HG03520 (cell line): Measurements from ENCODE around the gene KCNH5.

Source experiments
- ATAC-seq: cut with Tn5 transposase; IDR thresholded peaks from one replicate; pipeline ENCODE4 v1.9.1; 2021; ENCODE audit warnings: mild to moderate bottlenecking, moderate library complexity; ENCODE audit not compliant: unreplicated experiment

Gene KCNH5

DNA sequence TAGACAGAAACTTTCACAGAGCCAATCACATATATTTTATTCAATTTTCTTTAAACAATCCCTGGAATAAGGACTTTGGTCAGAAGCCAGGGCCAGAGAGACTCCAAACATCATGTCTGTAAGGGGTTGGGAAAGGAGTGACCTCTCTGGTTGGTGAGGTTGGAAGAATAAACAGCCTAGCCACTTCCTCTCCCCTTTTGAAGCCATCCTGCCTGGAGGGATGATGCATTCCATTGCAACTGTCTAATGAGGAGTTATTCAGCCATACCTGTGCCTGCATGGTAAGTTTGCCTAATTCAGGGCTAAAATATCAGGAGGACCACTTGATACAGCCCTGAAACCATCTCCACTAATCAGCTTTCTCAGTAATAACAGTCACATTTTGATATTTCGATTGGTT is 299.8 kb downstream of the KCNH5 start:
- no peak for ATAC-seq

DNA sequence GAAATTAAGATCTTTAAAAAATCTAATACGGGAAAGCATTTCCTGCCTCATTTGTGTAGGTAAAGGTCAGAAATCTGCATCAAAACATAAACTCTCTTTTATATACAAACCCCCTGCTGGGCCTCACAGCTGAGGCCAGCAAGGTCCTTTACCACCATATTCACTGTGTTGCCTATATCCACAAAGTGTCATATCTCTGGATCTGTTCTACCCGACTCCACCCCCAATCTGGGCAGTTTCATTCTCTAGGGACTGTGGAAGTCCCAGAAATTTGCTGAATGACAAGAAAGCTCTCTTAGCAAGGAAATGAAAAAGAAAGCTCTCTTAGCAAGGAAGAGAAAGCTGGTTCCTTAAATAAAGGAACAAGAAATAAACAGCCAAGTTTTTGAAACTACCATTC is 301.7 kb downstream of the KCNH5 start:
- ATAC-seq, result no peak

DNA sequence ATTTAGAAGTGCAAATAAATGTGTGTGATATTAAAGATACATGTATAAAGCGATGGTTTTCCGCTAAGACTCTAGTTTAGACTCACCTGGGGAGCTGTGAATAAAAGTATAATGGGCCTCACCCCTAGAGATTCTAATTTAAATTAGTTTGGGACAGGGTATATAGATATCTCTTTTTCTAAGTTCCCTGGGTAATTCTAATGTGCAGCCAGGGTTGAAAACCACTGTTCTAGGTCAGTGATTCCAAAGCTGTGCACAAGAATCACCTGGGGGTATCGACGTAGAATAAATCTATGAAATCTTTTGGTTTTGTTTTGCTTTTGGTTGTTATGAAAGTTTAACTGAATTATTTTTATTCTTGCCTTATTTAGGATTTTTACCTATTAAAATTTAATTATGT is 302.1 kb downstream of the KCNH5 start:
- ATAC-seq, result no peak

DNA sequence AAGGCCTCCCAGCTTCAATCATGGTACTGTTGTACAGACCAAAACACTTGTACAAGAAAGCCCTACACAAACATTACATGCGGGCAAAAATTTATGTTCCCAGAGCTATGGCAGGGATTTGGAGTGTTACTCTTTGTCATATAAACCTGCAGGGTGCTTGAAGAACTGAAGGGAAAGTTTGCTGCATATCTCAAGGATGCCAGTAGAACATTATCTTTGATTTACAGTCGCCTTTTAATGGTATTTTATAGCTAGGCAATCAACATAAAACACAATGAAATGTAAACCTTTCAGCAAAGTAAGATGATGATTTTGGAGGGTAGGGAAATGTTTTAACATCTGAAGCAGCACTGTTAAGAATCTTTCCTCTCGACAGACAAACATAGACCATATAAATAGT is 305.6 kb downstream of the KCNH5 start:
- ATAC-seq, result no peak

DNA sequence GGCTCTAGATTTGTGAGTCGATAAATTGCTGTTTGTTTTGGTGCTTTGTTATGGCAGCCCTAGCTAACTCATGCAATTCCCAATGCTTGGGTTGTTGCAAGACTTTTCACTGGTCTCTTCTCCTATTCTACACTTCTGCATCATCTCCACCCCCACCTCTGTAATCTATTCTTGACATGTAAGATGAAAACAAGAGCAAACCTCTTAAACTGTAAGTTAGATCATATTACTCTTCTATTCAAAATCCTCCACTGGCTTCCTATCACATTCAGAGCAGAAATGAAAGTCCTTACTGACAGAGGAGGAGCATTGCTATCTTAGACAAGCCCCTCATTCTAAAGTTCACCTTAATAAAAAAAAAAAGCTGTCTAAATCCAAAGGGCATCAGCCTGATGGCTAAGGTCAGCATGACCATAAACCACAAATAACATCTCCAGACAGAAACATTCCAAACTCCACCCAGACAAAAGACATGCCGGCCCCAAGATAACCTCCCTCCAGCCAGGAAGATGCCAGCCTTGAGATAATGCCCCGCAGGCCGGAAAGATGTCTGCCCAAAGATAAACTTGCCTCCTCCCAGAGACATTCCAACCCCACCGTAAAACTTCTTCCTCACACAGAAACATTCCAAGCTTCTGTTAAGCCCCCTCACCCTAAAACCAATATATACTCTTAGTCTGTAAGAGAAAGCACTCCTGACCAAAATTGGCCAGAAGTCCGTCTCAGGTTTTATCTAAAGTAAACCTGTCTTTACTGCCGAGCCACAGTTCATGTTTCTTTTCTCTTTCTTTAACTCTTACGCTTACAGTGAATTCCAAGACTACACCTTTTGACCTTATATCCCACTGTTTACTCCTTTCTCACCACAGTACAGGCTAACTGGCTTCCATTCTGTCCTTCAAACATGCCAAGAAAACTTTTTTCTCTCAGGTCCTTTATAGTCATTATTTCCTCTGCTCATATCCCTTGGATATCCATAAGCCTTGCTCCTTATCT is 308.9 kb downstream of the KCNH5 start:
- ATAC-seq, result no peak

- ATAC-seq, result no peak
Measured at GRCh38 chr14:62734831-62735230, 310.4 kb downstream of the KCNH5 start.

- no peak for ATAC-seq
Measured at GRCh38 chr14:62722406-62722805, 322.9 kb downstream of the KCNH5 start.

DNA sequence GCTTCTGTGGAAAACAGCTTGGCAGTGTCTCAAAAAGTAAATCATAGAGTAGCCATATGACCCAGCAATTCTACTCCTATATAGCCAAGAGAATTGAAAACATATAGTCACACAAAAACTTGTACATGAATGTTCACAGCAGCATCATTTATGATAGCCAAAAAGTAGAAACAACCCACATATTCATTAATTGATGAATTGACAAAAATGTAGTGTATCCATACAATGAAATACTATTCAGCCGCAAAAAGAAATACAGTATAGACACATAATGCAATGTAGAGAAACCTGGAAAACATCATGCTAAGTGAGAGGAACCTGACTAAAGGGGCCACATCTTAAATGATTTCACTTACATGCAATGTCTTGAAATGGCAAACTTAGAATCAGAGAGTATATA is 326.6 kb downstream of the KCNH5 start:
- ATAC-seq, result no peak

- no peak for ATAC-seq
Measured at GRCh38 chr14:62711351-62712023, 333.8 kb downstream of the KCNH5 start.

DNA sequence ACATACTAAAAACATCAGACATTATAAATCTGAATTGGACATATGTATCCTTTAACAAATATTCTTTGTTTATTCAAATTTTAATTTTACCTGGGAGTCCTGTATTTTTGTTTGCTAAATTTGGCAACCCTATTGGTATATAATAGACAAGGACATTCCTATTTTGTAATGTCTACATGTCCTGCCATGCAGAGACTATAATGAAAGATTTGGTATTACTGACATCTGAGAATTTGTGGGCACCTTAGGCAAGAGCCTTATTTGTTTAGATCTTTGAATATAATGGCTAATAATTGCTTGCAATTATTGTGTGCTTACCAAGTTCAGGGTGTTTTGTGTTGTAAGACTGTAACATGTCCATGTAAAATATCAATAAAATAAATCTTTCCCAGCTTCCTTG is 334.4 kb downstream of the KCNH5 start:
- no peak for ATAC-seq

GRCh38 chr14:62709773-62710172 is 335.5 kb downstream of the KCNH5 start:
- no peak for ATAC-seq

DNA sequence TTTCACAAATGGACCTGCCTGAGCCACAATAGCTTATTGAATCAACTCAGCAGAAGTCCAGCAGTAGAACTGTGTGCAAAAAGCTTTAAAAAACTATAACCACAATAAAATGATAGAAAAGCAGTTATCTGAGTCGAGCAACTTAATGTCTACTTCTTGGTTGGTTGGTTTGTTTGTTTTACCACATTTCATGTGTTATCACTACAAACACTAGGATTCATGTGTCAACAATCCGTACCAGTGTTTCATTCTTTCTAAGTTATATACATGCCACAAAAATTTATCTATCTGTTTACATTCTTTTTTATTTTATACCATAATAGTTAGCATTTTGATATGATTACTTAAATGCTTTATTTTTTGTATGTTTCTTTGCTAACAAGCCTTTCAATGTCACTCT is 339.0 kb downstream of the KCNH5 start:
- no peak for ATAC-seq

DNA sequence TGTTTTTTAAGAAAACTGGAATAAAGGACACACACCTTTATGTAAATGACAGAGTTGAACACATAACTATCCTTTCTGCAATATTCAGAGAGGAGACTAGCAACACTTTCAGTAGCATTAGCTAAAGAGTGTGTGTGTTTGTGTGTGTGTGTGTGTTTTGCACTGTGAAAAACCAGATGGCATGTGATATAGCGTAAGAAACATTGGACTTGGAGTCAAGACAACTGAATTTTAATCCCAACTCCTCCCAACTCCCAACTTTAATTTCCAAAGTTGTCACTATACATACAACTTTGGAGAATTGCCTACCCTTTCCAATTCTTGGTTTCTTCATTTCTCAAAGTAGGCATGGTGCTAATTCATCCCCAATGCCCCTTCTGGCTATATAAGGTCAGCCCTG is 347.8 kb downstream of the KCNH5 start:
- ATAC-seq, result no peak

DNA sequence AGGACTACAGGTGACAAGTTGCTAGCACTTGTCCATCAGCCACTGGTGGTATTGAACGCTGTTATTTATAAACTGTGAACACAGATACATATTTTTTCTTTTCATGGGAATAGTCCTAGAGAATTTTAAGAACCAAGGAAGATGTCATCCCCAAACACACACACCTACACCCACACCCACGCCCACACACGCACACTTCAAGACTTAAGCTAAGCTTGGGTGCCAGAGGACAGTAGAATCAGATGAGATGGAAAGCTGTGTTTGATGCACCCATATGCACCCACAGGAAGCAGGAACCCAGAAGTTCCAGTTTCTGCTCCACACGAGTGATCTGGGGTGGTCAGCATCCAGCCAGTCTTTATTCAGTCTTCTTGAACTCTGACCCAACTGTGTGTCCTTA is 348.3 kb downstream of the KCNH5 start:
- ATAC-seq, result no peak

GRCh38 chr14:62696331-62696924 is 348.8 kb downstream of the KCNH5 start:
- ATAC-seq, result no peak

- no peak for ATAC-seq
Measured at GRCh38 chr14:62694075-62694474, 351.2 kb downstream of the KCNH5 start.

DNA sequence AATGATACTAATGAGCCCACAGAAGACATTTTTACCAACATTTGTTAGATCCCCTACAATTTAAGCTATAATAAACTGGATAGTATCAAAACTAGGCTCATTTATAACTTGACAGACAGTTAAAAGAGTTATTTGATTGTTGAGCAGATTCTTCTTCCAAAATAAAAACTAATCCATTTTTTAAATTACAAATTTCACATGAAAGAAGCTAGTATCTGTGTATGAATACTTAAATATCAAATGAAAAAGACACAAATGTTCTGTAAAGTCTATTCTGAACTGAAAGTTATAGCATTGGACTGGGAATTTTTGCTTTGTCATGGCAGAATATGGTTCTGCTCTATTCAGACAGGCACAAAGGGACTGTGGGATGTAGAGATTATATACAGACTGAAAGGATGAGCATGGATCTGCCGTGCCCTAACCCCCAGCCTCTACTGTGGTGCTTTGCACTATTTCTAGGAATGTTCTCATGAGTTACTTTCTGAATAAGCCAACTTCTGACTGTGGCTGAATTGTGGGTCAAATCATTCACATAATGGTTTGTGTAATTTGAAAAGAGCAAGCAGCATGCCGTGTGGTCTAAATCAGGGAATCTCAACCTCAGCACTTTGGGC is 352.7 kb downstream of the KCNH5 start:
- no peak for ATAC-seq

GRCh38 chr14:62691647-62692489 is 353.4 kb downstream of the KCNH5 start:
- no peak for ATAC-seq

- ATAC-seq, result no peak
Measured at GRCh38 chr14:62689733-62690132, 355.5 kb downstream of the KCNH5 start.

GRCh38 chr14:62687818-62688217 is 357.4 kb downstream of the KCNH5 start:
- ATAC-seq, result no peak
